ENCODE measurements around the gene DICER1. TPM values are rescaled to one million over a fixed set of nuclear protein-coding genes. Genes with fewer than 3 reads are reported as not detected.

Gene DICER1
- total and polyA plus RNA-seq, 9 of the 15 experiments (the other 6 are each of a cell fraction or from before 2014, with no cell fraction given), result 2.5 to 23.2 (median 12.4) TPM

- ATAC-seq (no peak), DNase-seq (ENCODE audit: extremely low read depth in 1 of 4, low spot score in 3 of 4) (no peak), FAIRE-seq (no peak)
- H3K36me3 ChIP-seq (ENCODE audit: control insufficient read depth, insufficient read depth, low read length), result peaks cover 25% of the 10 kb centered on the region; the same call in 1 of the 3 replicates
- no TSS peak for BruUV-seq (replicated peaks)
- H3K9ac ChIP-seq (ENCODE audit: insufficient read depth in 1 of 2, low read depth in 2 of 2, low read length in 2 of 2), result no peak overlapping the region
- no peaks in the 10 kb centered on the region for H3K27me3 ChIP-seq (ENCODE audit: control insufficient read depth in 2 of 2, insufficient read depth in 2 of 2, low read length in 2 of 2)
- intact Hi-C loops (cut with micrococcal nuclease), result loop anchor here (10.0 kb wide), 1 partner anchor 102 kb away; no protein-coding TSS in a partner anchor
- H4K20me1 ChIP-seq (replicated peaks; ENCODE audit: control insufficient read depth, insufficient read depth, low read length), result no peaks in the 10 kb centered on the region
- no peak overlapping the region for H2AFZ ChIP-seq (ENCODE audit: low read depth, low read length)
- CTCF ChIA-PET (ENCODE audit: low intra/inter-chr PET ratio), result no interaction called here
- no peaks in the 10 kb centered on the region for H3K9me3 ChIP-seq (replicated peaks; ENCODE audit: control insufficient read depth, insufficient read depth, low read depth, low read length)
- H3K4me1 ChIP-seq (replicated peaks in 1 of 2; ENCODE audit: control insufficient read depth in 2 of 2, insufficient read depth in 2 of 2, low read length in 2 of 2), result no peaks in the 10 kb centered on the region
- WGBS (ENCODE audit: insufficient coverage, low coverage, missing lambda C conversion rate), result 98% methylated on average over 6 of the region's 9 CpGs
- no peak overlapping the region for H3K4me3 ChIP-seq
- H3K9me1 ChIP-seq (ENCODE audit: control insufficient read depth, insufficient read depth, low read length), result no peaks in the 10 kb centered on the region
- in situ Hi-C loops (cut with MboI), result no loop called here
- H3K27ac ChIP-seq (ENCODE audit: extremely low read depth, low read depth, low read length), result no peak overlapping the region
- no peak overlapping the region for H3K4me2 ChIP-seq (ENCODE audit: insufficient read depth, low read length)
- POLR2A ChIA-PET, result no interaction called here
- no peaks in the 10 kb centered on the region for H3K79me2 ChIP-seq (ENCODE audit: control insufficient read depth, insufficient read depth, low read length)
- TF ChIP-seq E2F4 (CRISPR knock-in tag; IDR thresholded peaks at IDR 0.05; ENCODE audit: low read depth) (no peak), ZSCAN29 (IDR thresholded peaks at IDR 0.05) (no peak), SMAD3 (CRISPR knock-in tag; conservative IDR thresholded peaks at IDR 0.05) (no peak), FOSL1 (tag; conservative IDR thresholded peaks at IDR 0.05) (no peak), HNRNPUL1 (IDR thresholded peaks at IDR 0.05; ENCODE audit: low read length) (no peak), TFAP4 (CRISPR knock-in tag; IDR thresholded peaks at IDR 0.05; ENCODE audit: borderline replicate concordance) (no peak), TAF9B (IDR thresholded peaks at IDR 0.05; ENCODE audit: partially characterized antibody) (no peak), ZNF511 (CRISPR knock-in tag; IDR thresholded peaks at IDR 0.05) (no peak), TEAD2 (tag; IDR thresholded peaks at IDR 0.05) (no peak), SNIP1 (IDR thresholded peaks at IDR 0.05; ENCODE audit: low read depth) (no peak), ZNF347 (CRISPR knock-in tag; IDR thresholded peaks at IDR 0.05; ENCODE audit: low read depth) (no peak), FOXK1 (CRISPR knock-in tag; IDR thresholded peaks at IDR 0.05; ENCODE audit: borderline replicate concordance) (no peak), ZNF449 (CRISPR knock-in tag; IDR thresholded peaks at IDR 0.05) (no peak), GTF3C2 (IDR thresholded peaks at IDR 0.05; ENCODE audit: borderline replicate concordance, extremely low read depth, insufficient read length) (no peak), CBFB (CRISPR knock-in tag; IDR thresholded peaks at IDR 0.05) (no peak)
Observed at GRCh38 chr14:95092723-95093122, 64.6 kb downstream of the DICER1 start.

All from K562 (cell line).